H9 (cell line): ENCODE results near the gene CRK. TPM values are rescaled to one million over a fixed set of nuclear protein-coding genes. Genes with fewer than 3 reads are reported as not detected.
A peak's percentile ranks its signal among the peaks of the same experiment; 100 is the strongest.

Experiments
- DNase-seq: peaks from one replicate; pipeline ENCODE4 v3.0.0-alpha.2; 2017
- H2AFZ ChIP-seq: one replicate; pipeline ENCODE4 v1.6.1; 2013; ENCODE audit warnings: mild to moderate bottlenecking, low read length, control low read depth, moderate library complexity
- H2AK5ac ChIP-seq: 2 replicates; pipeline ENCODE4 v1.6.1; 2013; ENCODE audit warnings: low read length, control low read depth, mixed read lengths; ENCODE audit not compliant: insufficient read length
- H2BK120ac ChIP-seq: one replicate; pipeline ENCODE4 v1.6.1; 2013; ENCODE audit warnings: low read depth, mild to moderate bottlenecking, low read length, control low read depth, inconsistent platforms; ENCODE audit not compliant: poor library complexity, severe bottlenecking
- H2BK12ac ChIP-seq: 2 replicates; pipeline ENCODE4 v1.6.1; 2013; ENCODE audit warnings: low read length, control low read depth, mixed read lengths, low read depth; ENCODE audit not compliant: insufficient read length
- H2BK15ac ChIP-seq: 2 replicates; pipeline ENCODE4 v1.6.1; 2013; ENCODE audit warnings: low read depth, low read length, control low read depth
- H2BK20ac ChIP-seq: one replicate; pipeline ENCODE4 v1.6.1; 2013; ENCODE audit warnings: low read depth, mild to moderate bottlenecking, low read length, control low read depth, inconsistent platforms; ENCODE audit not compliant: poor library complexity, severe bottlenecking
- H2BK5ac ChIP-seq: 2 replicates; pipeline ENCODE4 v1.6.1; 2013; ENCODE audit warnings: low read length, control low read depth, mixed read lengths; ENCODE audit not compliant: insufficient read length
- H3K14ac ChIP-seq: 2 replicates; pipeline ENCODE4 v1.6.1; 2013; ENCODE audit warnings: low read length, control low read depth; ENCODE audit not compliant: insufficient read depth
- H3K18ac ChIP-seq: 2 replicates; pipeline ENCODE4 v1.6.1; 2013; ENCODE audit warnings: low read depth, mild to moderate bottlenecking, mixed read lengths, low read length, control low read depth; ENCODE audit not compliant: insufficient read length
- H3K23ac ChIP-seq: 2 replicates; pipeline ENCODE4 v1.6.1; 2013; ENCODE audit warnings: low read length, control low read depth, mixed read lengths, low read depth; ENCODE audit not compliant: insufficient read length
- H3K23me2 ChIP-seq: 2 replicates; pipeline ENCODE4 v1.6.1; 2013; ENCODE audit warnings: low read depth, mild to moderate bottlenecking, mixed read lengths, low read length, control low read depth; ENCODE audit not compliant: insufficient read length, poor library complexity, severe bottlenecking
- H3K27ac ChIP-seq: 2 replicates; pipeline ENCODE4 v1.5.1; 2013; ENCODE audit warnings: low read length, control low read depth, mixed read lengths, low read depth; ENCODE audit not compliant: insufficient read length
- H3K27me3 ChIP-seq: 2 replicates; pipeline ENCODE4 v1.6.1; 2013; ENCODE audit warnings: low read length, control low read depth, inconsistent platforms; ENCODE audit not compliant: insufficient read depth
- H3K4ac ChIP-seq: 2 replicates; pipeline ENCODE4 v1.6.1; 2013; ENCODE audit warnings: low read depth, mild to moderate bottlenecking, control low read depth, inconsistent platforms, low read length, moderate library complexity
- H3K4me1 ChIP-seq: 2 replicates; pipeline ENCODE4 v1.6.1; 2013; ENCODE audit warnings: low read length, control low read depth, inconsistent platforms; ENCODE audit not compliant: insufficient read depth
- H3K4me2 ChIP-seq: 2 replicates; pipeline ENCODE4 v1.6.1; 2013; ENCODE audit warnings: low read length, control low read depth, mixed read lengths; ENCODE audit not compliant: insufficient read length, insufficient read depth
- H3K56ac ChIP-seq: 2 replicates; pipeline ENCODE4 v1.6.1; 2013; ENCODE audit warnings: low read depth, mild to moderate bottlenecking, mixed read lengths, low read length, control low read depth; ENCODE audit not compliant: insufficient read length
- H3K79me1 ChIP-seq: 2 replicates; pipeline ENCODE4 v1.6.1; 2013; ENCODE audit warnings: low read depth, mild to moderate bottlenecking, moderate library complexity, low read length, control low read depth, inconsistent platforms; ENCODE audit not compliant: insufficient read depth, poor library complexity, severe bottlenecking
- H3K79me2 ChIP-seq: 2 replicates; pipeline ENCODE4 v1.6.1; 2013; ENCODE audit warnings: low read length, control low read depth, inconsistent platforms; ENCODE audit not compliant: insufficient read depth
- H3K9ac ChIP-seq: 2 replicates; pipeline ENCODE4 v1.6.1; 2013; ENCODE audit warnings: low read length, control low read depth, mixed read lengths; ENCODE audit not compliant: insufficient read length; ENCODE audit errors: extremely low read depth
- H3K9me3 ChIP-seq: one replicate; pipeline ENCODE4 v1.6.1; 2013; ENCODE audit warnings: low read depth, low read length, inconsistent platforms; ENCODE audit not compliant: control insufficient read depth
- H3T11ph ChIP-seq: one replicate; pipeline ENCODE4 v1.6.1; 2013; ENCODE audit warnings: mild to moderate bottlenecking, low read length, control low read depth, inconsistent platforms
- H4K20me1 ChIP-seq: one replicate; pipeline ENCODE4 v1.6.1; 2013; ENCODE audit not compliant: control insufficient read depth, insufficient read length, insufficient read depth
- H4K5ac ChIP-seq: 2 replicates; pipeline ENCODE4 v1.6.1; 2013; ENCODE audit warnings: low read depth, mild to moderate bottlenecking, mixed read lengths, low read length, control low read depth; ENCODE audit not compliant: insufficient read length
- H4K8ac ChIP-seq: replicated peaks from 2 replicates; pipeline ENCODE4 v1.6.1; 2013; ENCODE audit warnings: low read length, control low read depth, mixed read lengths, low read depth; ENCODE audit not compliant: insufficient read length
- H4K91ac ChIP-seq: 2 replicates; pipeline ENCODE4 v1.6.1; 2013; ENCODE audit warnings: low read depth, mild to moderate bottlenecking, moderate library complexity, mixed read lengths, low read length, control low read depth; ENCODE audit not compliant: insufficient read length
- H3K27ac Mint-ChIP-seq, 3 experiments: 2 replicates in 2 of 3; 3 replicates in 1 of 3; pipeline ENCODE4 v1.8.0; 2020 to 2021; ENCODE audit warnings: mixed read lengths in 3 of 3, mild to moderate bottlenecking in 1 of 3, moderate library complexity in 1 of 3
- H3K27me3 Mint-ChIP-seq: 2 replicates; pipeline ENCODE4 v1.8.0; 2021; ENCODE audit warnings: low read depth, mild to moderate bottlenecking, moderate library complexity, mixed read lengths
- H3K36me3 Mint-ChIP-seq, 3 experiments: 2 replicates in 2 of 3; 3 replicates in 1 of 3; pipeline ENCODE4 v1.8.0; 2020 to 2021; ENCODE audit warnings: low read depth in 3 of 3, mixed read lengths in 3 of 3; ENCODE audit not compliant: insufficient read depth in 1 of 3
- H3K4me1 Mint-ChIP-seq, 2 experiments: 2 replicates each; pipeline ENCODE4 v1.8.0; 2020; ENCODE audit warnings: mixed read lengths in 2 of 2
- H3K4me3 Mint-ChIP-seq, 2 experiments: 2 replicates in 1 of 2; 3 replicates in 1 of 2; pipeline ENCODE4 v1.8.0; 2020 to 2021; ENCODE audit warnings: mild to moderate bottlenecking in 2 of 2, mixed read lengths in 2 of 2, moderate library complexity in 1 of 2
- H3K9me3 Mint-ChIP-seq, 2 experiments: 2 replicates in 1 of 2; 3 replicates in 1 of 2; pipeline ENCODE4 v1.8.0; 2020; ENCODE audit warnings: mild to moderate bottlenecking in 2 of 2, mixed read lengths in 2 of 2, moderate library complexity in 1 of 2
- WGBS: extraction: QIAGEN DNeasy Blood & Tissue Kit; methylation state at CpG from one replicate; pipeline ENCODE4 v1.1.7; 2013; ENCODE audit warnings: missing lambda C conversion rate, low lambda C conversion rate, mixed read lengths; ENCODE audit not compliant: insufficient read length; ENCODE audit errors: extremely low coverage; 5-methylcytosine and 5-hydroxymethylcytosine counted together
- total RNA-seq: library from RNA; stranded (reverse); gene quantifications from 2 replicates; pipeline ENCODE4 v1.2.1, GENCODE V29; 2021
- TF ChIP-seq, protein P1 (sequence below): fragments of 200-600 bp; sonication (generic); conservative IDR thresholded peaks from 3 replicates; pipeline ENCODE4 v1.8.0; 2021; ENCODE audit warnings: antibody characterized with exemption, mild to moderate bottlenecking

The CRK gene
- total RNA-seq, 1 experiment from 2014 or later = 58.9 TPM

DNA sequence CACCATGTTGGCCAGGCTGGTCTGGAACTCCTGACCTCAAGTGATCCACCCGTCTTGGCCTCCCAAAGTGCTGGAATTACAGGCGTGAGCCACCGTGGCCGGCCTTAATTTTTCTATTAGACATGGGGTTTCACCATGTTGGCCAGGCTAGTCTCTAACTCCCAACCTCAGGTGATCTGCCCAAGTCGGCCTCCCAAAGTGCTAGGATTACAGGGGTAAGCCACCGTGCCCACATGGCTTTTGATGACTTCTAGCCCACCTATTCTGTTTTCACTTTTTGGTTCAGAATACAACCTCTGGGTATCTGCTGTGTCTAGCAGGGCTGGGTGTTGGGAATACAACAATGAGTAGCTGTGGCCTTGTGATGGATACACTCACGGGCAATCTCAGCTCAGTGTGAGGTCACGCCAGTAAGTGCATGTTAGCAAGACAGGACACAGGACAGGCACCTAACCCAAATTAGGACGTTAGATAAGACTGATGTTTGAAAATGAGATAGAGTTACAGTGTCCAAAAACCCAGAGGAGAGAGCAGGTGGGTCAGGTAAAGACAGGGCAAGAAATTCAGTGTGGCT is 41.9 kb downstream of the CRK start:
- Histone ChIP-seq H2BK15ac (no peak overlapping the region), H2AK5ac (no peak overlapping the region), H3K27me3 (no peaks in the 10 kb centered on the region), H3T11ph (no peak overlapping the region), H2BK12ac (no peak overlapping the region), H3K23me2 (no peaks in the 10 kb centered on the region), H3K56ac (no peak overlapping the region), H4K8ac (peak overlapping the region; percentile 95), H3K4ac (no peak overlapping the region), H4K20me1 (no peaks in the 10 kb centered on the region), H3K9me3 (no peaks in the 10 kb centered on the region), H2BK20ac (no peak overlapping the region), H3K79me1 (no peaks in the 10 kb centered on the region), H4K5ac (no peak overlapping the region), H4K91ac (no peak overlapping the region), H3K27ac (no peak overlapping the region), H2AFZ (no peak overlapping the region), H3K23ac (no peak overlapping the region), H3K79me2 (no peaks in the 10 kb centered on the region), H2BK5ac (no peak overlapping the region), H3K14ac (no peak overlapping the region), H2BK120ac (no peak overlapping the region), H3K4me2 (no peak overlapping the region), H3K18ac (no peak overlapping the region), H3K4me1 (no peaks in the 10 kb centered on the region), H3K9ac (no peak overlapping the region)
- Mint-ChIP-seq H3K36me3 (peaks cover 0 to 5% (median 0%) of the 10 kb centered on the region in 3 experiments; a peak in 3 of 7 replicates), H3K9me3 (no peaks in the 10 kb centered on the region), H3K27me3 (no peaks in the 10 kb centered on the region), H3K4me1 (peaks cover 0 to 5% of the 10 kb centered on the region in 2 experiments; a peak in 1 of 4 replicates), H3K4me3 (no peak overlapping the region), H3K27ac (no peak overlapping the region)
- TF ChIP-seq, protein P1, sequence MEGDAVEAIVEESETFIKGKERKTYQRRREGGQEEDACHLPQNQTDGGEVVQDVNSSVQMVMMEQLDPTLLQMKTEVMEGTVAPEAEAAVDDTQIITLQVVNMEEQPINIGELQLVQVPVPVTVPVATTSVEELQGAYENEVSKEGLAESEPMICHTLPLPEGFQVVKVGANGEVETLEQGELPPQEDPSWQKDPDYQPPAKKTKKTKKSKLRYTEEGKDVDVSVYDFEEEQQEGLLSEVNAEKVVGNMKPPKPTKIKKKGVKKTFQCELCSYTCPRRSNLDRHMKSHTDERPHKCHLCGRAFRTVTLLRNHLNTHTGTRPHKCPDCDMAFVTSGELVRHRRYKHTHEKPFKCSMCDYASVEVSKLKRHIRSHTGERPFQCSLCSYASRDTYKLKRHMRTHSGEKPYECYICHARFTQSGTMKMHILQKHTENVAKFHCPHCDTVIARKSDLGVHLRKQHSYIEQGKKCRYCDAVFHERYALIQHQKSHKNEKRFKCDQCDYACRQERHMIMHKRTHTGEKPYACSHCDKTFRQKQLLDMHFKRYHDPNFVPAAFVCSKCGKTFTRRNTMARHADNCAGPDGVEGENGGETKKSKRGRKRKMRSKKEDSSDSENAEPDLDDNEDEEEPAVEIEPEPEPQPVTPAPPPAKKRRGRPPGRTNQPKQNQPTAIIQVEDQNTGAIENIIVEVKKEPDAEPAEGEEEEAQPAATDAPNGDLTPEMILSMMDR = no peak
- no CpG with 5 or more reads among the region's 9 CpGs for WGBS
- DNase-seq = no peak
